ENCODE measurements around the gene BRPF3.

Gene BRPF3

DNA sequence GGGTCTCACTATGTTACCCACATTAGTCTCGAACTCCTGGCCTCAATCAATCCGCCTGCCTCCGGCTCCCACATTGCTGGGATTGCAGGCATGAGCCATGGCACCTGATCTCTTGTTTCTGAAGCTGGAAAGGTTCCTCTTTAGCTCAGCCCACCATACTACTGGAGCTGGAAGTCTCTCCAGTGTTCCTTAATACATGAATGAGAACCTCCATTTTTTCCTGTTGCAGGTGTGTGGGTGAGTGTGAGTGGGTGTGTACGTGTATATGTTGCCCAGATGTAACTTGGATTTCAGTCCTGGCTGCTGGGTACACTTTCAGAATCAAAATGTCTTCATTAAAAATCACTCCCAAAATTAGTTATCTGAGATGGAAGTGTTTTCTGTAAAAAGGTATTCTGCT, 84.4 kb downstream of the BRPF3 start:
- H3K36me3 Mint-ChIP-seq (ENCODE audit: low read depth), result no peaks in the 10 kb centered on the region
- no peaks in the 10 kb centered on the region for H3K9me3 Mint-ChIP-seq
- peaks cover 62% of the 10 kb centered on the region for H3K27me3 Mint-ChIP-seq (ENCODE audit: low read depth)

More for the DNA sequence above, 84.4 kb downstream of the BRPF3 start:
- Mint-ChIP-seq H3K4me3 (no peak overlapping the region), H3K27ac (no peak overlapping the region), H3K4me1 (ENCODE audit: low read depth) (no peaks in the 10 kb centered on the region)

Data from T-helper 1 cell treated with Interleukin-12 subunit alpha and Interleukin-12 subunit beta and Interleukin-4 antibody, amounts not matched to agents 30 μg/mL and 1 μg/mL, for 36 hours (primary cell).